ENCODE data around the gene COQ4. TPM values are rescaled to one million over a fixed set of nuclear protein-coding genes. Genes with fewer than 3 reads are reported as not detected.

COQ4 gene
- polyA plus RNA-seq, 1 of the 3 experiments (the other 2 are of a cell fraction), result 57.2 TPM

- POLR2A ChIA-PET, result interaction anchor here (0.6 to 0.7 kb wide), 2 partner anchors 8 to 10 kb away, joined by 3 read pairs; partner anchors contain the start of gene GOLGA2
Observed at GRCh38 chr9:128285033-128285784, 37.4 kb upstream of the COQ4 start.

More at GRCh38 chr9:128285033-128285784, 37.4 kb upstream of the COQ4 start:
- no peaks in the 10 kb centered on the region for H3K27me3 ChIP-seq (ENCODE audit: insufficient read depth)
- WGBS (ENCODE audit: low lambda C conversion rate), result 95% methylated on average over 11 of the region's 12 CpGs
- H3K79me2 ChIP-seq (ENCODE audit: insufficient read depth), result no peaks in the 10 kb centered on the region; the same call in 1 of the 2 replicates
- no peak overlapping the region for H2AFZ ChIP-seq (ENCODE audit: low read depth)
- TF ChIP-seq SMC3 (IDR thresholded peaks at IDR 0.05; ENCODE audit: low read depth, low read length), result no peak
- no peak for TF ChIP-seq GABPA (IDR thresholded peaks at IDR 0.05; ENCODE audit: low read depth)
- no peak for TF ChIP-seq TEAD4 (IDR thresholded peaks at IDR 0.05; ENCODE audit: borderline replicate concordance, insufficient read depth)
- no peak for TF ChIP-seq CTCF (IDR thresholded peaks at IDR 0.05)
- TF ChIP-seq USF1 (IDR thresholded peaks at IDR 0.05; ENCODE audit: borderline replicate concordance, low read depth), result no peak
- no peak for TF ChIP-seq GATA2 (CRISPR knock-in tag; IDR thresholded peaks at IDR 0.05)
- no peak for TF ChIP-seq RXRA (IDR thresholded peaks at IDR 0.05; ENCODE audit: borderline replicate concordance, low read depth)
- TF ChIP-seq PBX3 (IDR thresholded peaks at IDR 0.05), result no peak
- TF ChIP-seq ZBTB33 (IDR thresholded peaks at IDR 0.05; ENCODE audit: borderline replicate concordance, low read depth), result no peak
- no peak for TF ChIP-seq IRF3 (IDR thresholded peaks at IDR 0.05; ENCODE audit: low read depth, low read length)
- TF ChIP-seq FOSL2 (IDR thresholded peaks at IDR 0.05; ENCODE audit: borderline replicate concordance, low read depth), result no peak
- no peak for TF ChIP-seq FOXJ3 (CRISPR knock-in tag; IDR thresholded peaks at IDR 0.05)
- TF ChIP-seq MEF2A (IDR thresholded peaks at IDR 0.05; ENCODE audit: borderline replicate concordance, low read depth), result no peak
- CTCF ChIA-PET, result interaction anchor here (1.0 to 3.0 kb wide), 3 partner anchors 10 to 42 kb away, joined by 3 to 18 read pairs (median 4); no protein-coding TSS in a partner anchor
- no peak overlapping the region for H3K9ac ChIP-seq
- no peaks in the 10 kb centered on the region for H3K4me1 ChIP-seq (ENCODE audit: control insufficient read depth in 1 of 2, insufficient read depth in 2 of 2, low read depth in 1 of 2, low read length in 1 of 2)
- no peaks in the 10 kb centered on the region for H3K36me3 ChIP-seq (replicated peaks in 1 of 2; ENCODE audit: control insufficient read depth in 1 of 2, insufficient read depth in 2 of 2, low read length in 1 of 2)
- no peak overlapping the region for H3K27ac ChIP-seq (ENCODE audit: low read depth in 2 of 2, low read length in 1 of 2)
- no peak for DNase-seq
- H3F3A ChIP-seq (replicated peaks; ENCODE audit: insufficient read depth), result peaks cover 10% of the 10 kb centered on the region
- H3K9me2 ChIP-seq, result no peaks in the 10 kb centered on the region
- H3K4me3 ChIP-seq (ENCODE audit: low read depth in 2 of 2, low read length in 1 of 2), result no peak overlapping the region
- no peaks in the 10 kb centered on the region for H4K20me1 ChIP-seq (ENCODE audit: insufficient read depth)
- H3K9me3 ChIP-seq, result no peaks in the 10 kb centered on the region
- no peak overlapping the region for H3K4me2 ChIP-seq

All from SK-N-SH (cell line).